Subcutaneous adipose tissue (tissue), 4 donors: ENCODE results near the gene EXOSC9. TPM values are rescaled to one million over a fixed set of nuclear protein-coding genes. Genes with fewer than 3 reads are reported as not detected.

Experiments used
- total RNA-seq, 4 donors: library from RNA; depleted of rRNA; stranded (reverse); fragments of >200 nt; gene quantifications; one replicate each; pipeline ENCODE4 v1.1.0, GENCODE V29; 2016
- TF ChIP-seq, protein P1 (sequence below): fragments of 450-650 bp; IDR thresholded peaks from one replicate; pipeline ENCODE4 v1.5.1; 2016; ENCODE audit warnings: low read depth, mild to moderate bottlenecking, control low read depth, antibody characterized with exemption, moderate library complexity

EXOSC9 gene
- total RNA-seq, 4 donors from 2014 or later: 21.2 to 34.1 (median 28.3) TPM

DNA sequence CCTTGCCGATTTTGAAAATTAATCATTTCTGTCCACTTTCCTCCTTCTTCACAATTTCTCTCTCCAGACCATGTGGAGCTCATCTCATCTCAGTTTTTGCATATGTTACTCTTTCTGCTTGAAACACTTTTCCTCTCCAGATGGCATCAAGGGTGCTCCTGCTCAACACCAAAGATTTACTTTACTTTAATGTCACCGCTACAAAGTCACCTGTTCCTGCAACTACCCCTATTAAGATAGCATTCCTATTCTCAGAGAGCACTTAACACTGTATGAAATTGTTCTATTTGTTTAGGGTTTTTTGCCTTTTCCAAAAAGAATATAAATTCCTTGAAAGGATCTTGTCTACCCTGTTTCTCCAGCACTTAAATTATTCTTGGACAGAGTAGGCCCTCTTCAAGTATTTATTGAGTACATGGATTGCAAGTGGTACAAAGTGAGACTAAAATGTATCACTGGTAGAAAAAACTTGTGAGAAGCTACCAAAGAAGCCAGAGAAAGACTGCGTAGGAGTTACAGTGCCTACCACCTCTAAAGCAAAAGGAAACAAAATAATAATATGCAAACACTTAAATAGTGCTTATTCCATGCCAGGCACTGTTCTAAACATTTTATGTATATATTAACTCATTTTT lies 1.1 kb upstream of the EXOSC9 start:
- TF ChIP-seq, protein P1, sequence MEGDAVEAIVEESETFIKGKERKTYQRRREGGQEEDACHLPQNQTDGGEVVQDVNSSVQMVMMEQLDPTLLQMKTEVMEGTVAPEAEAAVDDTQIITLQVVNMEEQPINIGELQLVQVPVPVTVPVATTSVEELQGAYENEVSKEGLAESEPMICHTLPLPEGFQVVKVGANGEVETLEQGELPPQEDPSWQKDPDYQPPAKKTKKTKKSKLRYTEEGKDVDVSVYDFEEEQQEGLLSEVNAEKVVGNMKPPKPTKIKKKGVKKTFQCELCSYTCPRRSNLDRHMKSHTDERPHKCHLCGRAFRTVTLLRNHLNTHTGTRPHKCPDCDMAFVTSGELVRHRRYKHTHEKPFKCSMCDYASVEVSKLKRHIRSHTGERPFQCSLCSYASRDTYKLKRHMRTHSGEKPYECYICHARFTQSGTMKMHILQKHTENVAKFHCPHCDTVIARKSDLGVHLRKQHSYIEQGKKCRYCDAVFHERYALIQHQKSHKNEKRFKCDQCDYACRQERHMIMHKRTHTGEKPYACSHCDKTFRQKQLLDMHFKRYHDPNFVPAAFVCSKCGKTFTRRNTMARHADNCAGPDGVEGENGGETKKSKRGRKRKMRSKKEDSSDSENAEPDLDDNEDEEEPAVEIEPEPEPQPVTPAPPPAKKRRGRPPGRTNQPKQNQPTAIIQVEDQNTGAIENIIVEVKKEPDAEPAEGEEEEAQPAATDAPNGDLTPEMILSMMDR: no peak

DNA sequence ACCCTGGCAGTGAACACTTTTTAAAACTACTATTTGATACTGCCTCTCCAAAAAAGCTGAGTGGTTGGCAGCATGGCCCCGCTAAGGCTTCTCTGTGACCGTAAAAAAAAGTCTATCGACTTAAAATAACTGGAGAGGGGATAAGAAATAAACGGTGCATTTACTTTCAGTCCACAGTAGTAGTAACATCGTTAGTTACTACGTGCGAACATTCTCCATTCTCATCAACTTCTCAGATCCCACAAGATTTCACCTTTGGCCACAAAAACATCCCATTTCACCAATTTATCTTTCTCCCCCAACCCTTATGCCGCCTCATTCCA lies 524 bp upstream of the EXOSC9 start:
- TF ChIP-seq, protein P1: no peak

DNA sequence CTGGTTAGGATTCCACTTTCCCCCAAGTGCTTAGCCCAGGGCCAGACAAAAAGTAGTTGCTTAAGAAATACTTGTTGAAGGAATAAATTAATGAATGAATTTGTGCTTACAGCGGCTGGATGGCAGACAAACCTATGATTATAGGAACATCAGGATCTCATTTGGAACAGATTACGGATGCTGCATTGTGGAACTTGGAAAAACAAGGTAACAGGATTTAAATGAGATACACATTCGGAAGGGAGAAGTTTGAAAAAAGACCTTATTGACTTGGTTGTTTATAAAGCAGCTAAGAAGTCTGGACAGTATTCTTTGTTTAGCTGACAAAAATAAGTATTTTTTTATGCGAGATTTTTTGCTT lies 572 bp downstream of the EXOSC9 start:
- TF ChIP-seq, protein P1: no peak

DNA sequence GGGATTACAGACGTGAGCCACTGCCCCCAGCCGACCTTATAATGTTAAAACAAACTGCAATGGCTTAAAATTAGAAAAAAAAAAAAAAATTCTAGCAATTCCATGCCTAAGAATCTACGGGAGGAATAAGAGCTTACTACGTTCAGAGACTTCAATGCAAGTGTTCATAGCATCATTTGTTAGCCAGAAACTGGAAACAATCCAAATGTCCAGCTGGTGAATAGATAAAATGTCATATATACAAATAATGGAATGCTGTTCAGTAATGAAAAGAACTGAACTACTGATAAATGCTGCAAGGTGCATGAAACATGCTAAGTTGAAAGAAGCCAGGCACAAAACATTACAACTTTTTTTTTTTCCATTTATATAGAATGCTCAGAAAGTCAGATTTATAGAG lies 5.3 kb downstream of the EXOSC9 start:
- TF ChIP-seq, protein P1: no peak

DNA sequence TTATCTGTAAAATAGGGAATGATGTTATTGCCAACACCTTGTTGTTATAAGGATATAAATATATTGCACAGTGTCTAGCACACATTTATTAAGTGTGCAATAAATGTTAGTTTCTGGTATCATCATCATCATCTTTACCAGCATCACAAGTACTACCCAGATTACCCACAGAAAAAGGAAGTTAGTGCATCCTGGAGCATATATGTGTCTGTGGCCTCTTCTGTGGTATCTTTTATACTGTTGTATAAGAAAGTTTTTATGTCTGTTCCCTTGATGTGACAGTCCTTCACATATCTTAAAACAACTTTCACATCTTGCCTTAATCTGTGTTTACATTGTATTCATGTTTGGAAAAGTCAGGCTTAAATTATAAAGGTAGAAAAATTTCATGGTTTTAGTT lies 10.0 kb downstream of the EXOSC9 start:
- TF ChIP-seq, protein P1: no peak

DNA sequence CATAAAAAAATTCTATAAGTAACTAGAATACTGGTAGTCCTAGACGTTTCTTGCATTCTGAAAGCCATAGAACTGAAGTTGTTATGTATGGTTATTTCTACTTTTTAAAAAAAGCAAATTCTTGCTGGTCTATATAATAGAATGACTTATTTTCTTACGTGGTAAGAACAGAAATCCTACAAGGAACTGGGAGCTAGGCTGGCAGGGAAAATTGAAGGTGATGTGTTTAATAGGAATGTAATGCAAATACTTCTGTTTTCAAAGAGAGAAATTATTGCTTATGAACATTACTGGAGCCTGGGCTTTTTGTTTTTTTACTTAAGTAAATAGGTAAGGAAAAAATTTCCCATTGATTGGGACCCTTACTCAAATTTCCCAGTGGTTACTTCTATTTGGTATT lies 13.6 kb downstream of the EXOSC9 start:
- TF ChIP-seq, protein P1: no peak

DNA sequence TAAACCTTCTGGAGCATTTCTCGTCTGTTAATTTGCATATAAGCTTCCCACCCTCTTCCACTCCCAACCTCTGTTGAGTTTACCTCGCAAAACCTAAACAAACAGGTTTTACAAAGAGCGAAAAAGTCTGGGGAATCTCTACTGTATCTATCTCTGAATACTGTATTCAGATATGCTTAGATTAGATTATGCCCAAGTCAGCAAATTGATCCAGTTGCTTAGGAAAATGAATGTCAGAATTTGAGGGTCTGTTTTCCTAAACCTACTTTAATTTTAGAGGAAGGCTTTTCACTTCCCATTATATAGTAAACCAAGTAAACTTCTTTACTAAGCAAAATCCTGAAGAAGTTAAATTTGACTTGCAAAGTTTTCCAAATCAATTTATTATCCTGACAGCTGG lies 15.9 kb downstream of the EXOSC9 start:
- TF ChIP-seq, protein P1: no peak
